Frontal cortex (tissue), 4 donors: Measurements from ENCODE around the gene STK17A. TPM values are rescaled to one million over a fixed set of nuclear protein-coding genes. Genes with fewer than 3 reads are reported as not detected.

Source experiments
- DNase-seq, 2 donors: peaks; one replicate each; pipeline ENCODE4 v3.0.0; 2012; ENCODE audit warnings: low spot score in 2 of 2
- FAIRE-seq: peaks from 2 replicates; lab custom pipeline; 2012; peaks lifted over from hg19 to GRCh38; lab: Jason Lieb, UNC
- total RNA-seq: library from RNA; depleted of rRNA; stranded (reverse); fragments of >200 nt; gene quantifications from one replicate; pipeline ENCODE4 v1.2.3, GENCODE V29; 2014
- donor health status: control.
- donor health status: control.
- donor health status: control.

The STK17A gene
- total RNA-seq, 1 donor from 2014 or later: 13.0 TPM

DNA sequence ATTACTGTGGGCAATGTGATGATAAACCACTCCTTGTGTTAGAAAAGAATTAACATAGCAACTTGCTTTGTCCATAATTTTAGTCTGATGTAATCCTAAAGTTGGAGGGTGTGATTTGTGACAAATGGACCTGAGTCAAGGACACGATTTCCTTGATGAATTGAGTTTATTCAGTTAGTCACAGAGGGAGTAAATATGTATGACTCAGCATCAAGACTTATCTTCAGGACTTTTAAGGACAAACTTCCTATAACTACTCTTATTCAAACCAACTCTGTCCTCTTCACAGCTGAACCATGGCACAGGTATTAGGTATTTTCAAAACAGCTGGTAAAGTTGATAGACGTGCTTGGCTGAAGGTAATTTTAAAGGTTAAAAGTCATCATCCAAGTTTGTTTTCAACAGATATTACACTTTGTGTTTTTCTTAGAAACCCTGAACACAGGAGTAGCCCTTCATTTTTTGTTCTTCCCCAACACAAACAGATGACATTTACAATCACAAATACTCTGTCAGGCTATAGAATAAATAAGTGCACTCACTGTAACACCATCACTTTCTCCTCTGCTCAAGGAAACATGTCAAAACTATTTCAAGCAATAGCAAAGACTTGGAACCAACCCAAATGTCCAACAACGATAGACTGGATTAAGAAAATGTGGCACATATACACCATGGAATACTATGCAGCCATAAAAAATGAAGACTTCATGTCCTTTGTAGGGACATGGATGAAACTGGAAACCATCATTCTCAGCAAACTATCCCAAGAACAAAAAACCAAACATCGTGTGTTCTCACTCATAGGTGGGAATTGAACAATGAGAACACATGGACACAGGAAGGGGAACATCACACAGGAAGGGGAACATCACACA is 91.9 kb downstream of the STK17A start:
- no peak for FAIRE-seq
- DNase-seq: no peak

Other genes with a start within 250 kb of the STK17A start
- 41.2 TPM for gene COA1, start 146.4 kb downstream of the STK17A start, total RNA-seq
- 16.3 TPM for gene BLVRA, start 175.6 kb downstream of the STK17A start, total RNA-seq